Thoracic aorta (tissue), 2 donors: Measurements from ENCODE around the gene TFEB. TPM values are rescaled to one million over a fixed set of nuclear protein-coding genes. Genes with fewer than 3 reads are reported as not detected.
"Not testable (repeated sequence)": the region's sequence is repeated elsewhere in the genome, so short reads cannot be mapped to it uniquely, and the experiment has no call there.

Experiments used
- ATAC-seq: fragments of 150-250 bp; one replicate; pipeline ENCODE4 v1.8.0; 2017; ENCODE audit warnings: low read depth; ENCODE audit not compliant: insufficient number of reproducible peaks, low FRiP score
- DNase-seq: peaks from one replicate; pipeline ENCODE4 v3.0.0-alpha.2; 2020; ENCODE audit warnings: low spot score
- H3K27ac ChIP-seq, 2 donors: fragments of 200-600 bp; sonication (generic); 1 replicate in 1 of 2; 2 replicates in 1 of 2; pipeline ENCODE4 v1.5.1; 2016; ENCODE audit warnings: mild to moderate bottlenecking in 2 of 2, moderate library complexity in 2 of 2
- H3K27me3 ChIP-seq: fragments of 200-600 bp; sonication (generic); replicated peaks from 2 replicates; pipeline ENCODE4 v1.6.0; 2016; ENCODE audit warnings: mild to moderate bottlenecking; ENCODE audit not compliant: insufficient read depth
- H3K36me3 ChIP-seq: fragments of 200-600 bp; sonication (generic); one replicate; pipeline ENCODE4 v1.5.1; 2016
- H3K4me1 ChIP-seq, 2 donors: fragments of 200-600 bp; sonication (generic); 1 replicate in 1 of 2; 2 replicates in 1 of 2; pipeline versions ENCODE4 v1.5.1 to v1.6.0; 2016; ENCODE audit warnings: low read depth in 2 of 2, mild to moderate bottlenecking in 1 of 2; ENCODE audit not compliant: control insufficient read depth in 1 of 2
- H3K4me3 ChIP-seq: fragments of 200-600 bp; sonication (generic); 2 replicates; pipeline ENCODE4 v1.5.1; 2016; ENCODE audit warnings: mild to moderate bottlenecking
- H3K9me3 ChIP-seq: fragments of 200-600 bp; sonication (generic); 2 replicates; pipeline ENCODE4 v1.5.1; 2016
- total RNA-seq, 2 donors: library from RNA; depleted of rRNA; stranded (reverse); fragments of >200 nt; gene quantifications; one replicate each; pipeline versions ENCODE4 v1.1.0 to v1.2.3, GENCODE V29; 2016
- TF ChIP-seq, protein P1 (sequence below): fragments of 200-600 bp; sonication (generic); IDR thresholded peaks from one replicate; pipeline ENCODE4 v1.5.1; 2019; ENCODE audit warnings: antibody characterized with exemption

Gene TFEB
- total RNA-seq, 2 donors from 2014 or later, result 22.9 to 23.8 TPM

DNA sequence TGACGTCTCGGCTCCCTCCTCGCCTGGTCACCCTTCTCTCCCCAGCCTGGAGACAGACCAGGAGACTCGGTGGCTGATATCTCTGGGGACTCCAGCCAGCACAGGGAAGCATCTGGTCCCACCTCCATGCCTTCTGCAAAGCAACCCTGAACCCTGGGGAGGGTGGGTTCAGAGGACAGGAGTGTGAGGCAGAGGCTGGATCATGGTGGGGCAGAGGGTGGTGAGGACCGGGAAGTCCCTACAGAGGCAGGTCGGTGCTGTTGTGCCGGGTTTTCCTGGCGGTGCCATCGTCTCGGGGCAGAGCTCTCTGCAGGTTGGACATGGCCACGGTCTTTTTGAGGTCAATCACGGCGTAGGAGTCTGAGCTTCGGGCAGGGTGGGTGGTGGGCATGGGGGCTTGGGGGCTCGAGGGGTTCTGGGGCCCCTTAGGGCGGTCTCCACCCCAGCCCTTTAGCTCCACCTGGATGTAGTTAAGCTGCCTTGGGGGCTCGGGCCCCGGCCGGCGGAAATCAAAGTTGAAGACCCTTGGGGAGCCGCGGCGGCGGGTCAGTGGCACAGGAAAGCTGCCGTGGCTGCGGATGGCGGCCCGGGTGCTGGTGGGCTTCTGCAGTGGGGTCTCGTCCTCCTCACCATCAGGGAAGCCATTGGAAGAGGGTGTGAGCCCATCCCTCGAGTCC, 35.1 kb upstream of the TFEB start:
- no peaks in the 10 kb centered on the region for H3K27me3 ChIP-seq
- DNase-seq (no peak), ATAC-seq (no peak)
- no peak overlapping the region for H3K4me3 ChIP-seq
- H3K9me3 ChIP-seq, result no peaks in the 10 kb centered on the region
- no peak overlapping the region for H3K27ac ChIP-seq
- peaks cover 0 to 7% of the 10 kb centered on the region in 2 donors for H3K4me1 ChIP-seq
- TF ChIP-seq, protein P1, sequence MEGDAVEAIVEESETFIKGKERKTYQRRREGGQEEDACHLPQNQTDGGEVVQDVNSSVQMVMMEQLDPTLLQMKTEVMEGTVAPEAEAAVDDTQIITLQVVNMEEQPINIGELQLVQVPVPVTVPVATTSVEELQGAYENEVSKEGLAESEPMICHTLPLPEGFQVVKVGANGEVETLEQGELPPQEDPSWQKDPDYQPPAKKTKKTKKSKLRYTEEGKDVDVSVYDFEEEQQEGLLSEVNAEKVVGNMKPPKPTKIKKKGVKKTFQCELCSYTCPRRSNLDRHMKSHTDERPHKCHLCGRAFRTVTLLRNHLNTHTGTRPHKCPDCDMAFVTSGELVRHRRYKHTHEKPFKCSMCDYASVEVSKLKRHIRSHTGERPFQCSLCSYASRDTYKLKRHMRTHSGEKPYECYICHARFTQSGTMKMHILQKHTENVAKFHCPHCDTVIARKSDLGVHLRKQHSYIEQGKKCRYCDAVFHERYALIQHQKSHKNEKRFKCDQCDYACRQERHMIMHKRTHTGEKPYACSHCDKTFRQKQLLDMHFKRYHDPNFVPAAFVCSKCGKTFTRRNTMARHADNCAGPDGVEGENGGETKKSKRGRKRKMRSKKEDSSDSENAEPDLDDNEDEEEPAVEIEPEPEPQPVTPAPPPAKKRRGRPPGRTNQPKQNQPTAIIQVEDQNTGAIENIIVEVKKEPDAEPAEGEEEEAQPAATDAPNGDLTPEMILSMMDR, result no peak
- peaks cover 38% of the 10 kb centered on the region for H3K36me3 ChIP-seq

DNA sequence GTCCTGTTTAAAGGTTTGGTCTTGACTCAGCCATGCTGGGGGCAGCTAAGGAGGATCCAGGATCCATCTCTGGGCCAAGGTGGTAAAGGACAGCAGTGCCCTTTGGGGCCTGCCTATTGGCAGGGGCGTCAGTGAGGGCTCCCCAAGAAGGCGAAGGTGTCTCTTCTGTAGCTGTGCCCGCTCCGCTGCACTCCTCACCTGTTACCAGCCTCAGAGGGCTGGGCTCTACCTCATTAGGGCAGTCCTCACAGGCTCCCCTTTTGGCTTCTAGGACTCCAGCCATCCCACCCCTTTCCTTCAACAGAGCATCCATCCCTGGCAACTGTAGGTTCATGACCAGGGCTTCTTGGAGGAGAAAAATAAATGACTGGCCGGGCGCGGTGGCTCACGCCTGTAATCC, 34.0 kb upstream of the TFEB start:
- TF ChIP-seq, protein P1, result no peak
- no peak overlapping the region for H3K4me3 ChIP-seq
- H3K4me1 ChIP-seq, result peaks cover 0 to 7% of the 10 kb centered on the region in 2 donors
- H3K36me3 ChIP-seq, result peaks cover 30% of the 10 kb centered on the region
- no peaks in the 10 kb centered on the region for H3K27me3 ChIP-seq
- no peak for DNase-seq
- H3K9me3 ChIP-seq, result no peaks in the 10 kb centered on the region
- ATAC-seq, result no peak
- H3K27ac ChIP-seq, result no peak overlapping the region

DNA sequence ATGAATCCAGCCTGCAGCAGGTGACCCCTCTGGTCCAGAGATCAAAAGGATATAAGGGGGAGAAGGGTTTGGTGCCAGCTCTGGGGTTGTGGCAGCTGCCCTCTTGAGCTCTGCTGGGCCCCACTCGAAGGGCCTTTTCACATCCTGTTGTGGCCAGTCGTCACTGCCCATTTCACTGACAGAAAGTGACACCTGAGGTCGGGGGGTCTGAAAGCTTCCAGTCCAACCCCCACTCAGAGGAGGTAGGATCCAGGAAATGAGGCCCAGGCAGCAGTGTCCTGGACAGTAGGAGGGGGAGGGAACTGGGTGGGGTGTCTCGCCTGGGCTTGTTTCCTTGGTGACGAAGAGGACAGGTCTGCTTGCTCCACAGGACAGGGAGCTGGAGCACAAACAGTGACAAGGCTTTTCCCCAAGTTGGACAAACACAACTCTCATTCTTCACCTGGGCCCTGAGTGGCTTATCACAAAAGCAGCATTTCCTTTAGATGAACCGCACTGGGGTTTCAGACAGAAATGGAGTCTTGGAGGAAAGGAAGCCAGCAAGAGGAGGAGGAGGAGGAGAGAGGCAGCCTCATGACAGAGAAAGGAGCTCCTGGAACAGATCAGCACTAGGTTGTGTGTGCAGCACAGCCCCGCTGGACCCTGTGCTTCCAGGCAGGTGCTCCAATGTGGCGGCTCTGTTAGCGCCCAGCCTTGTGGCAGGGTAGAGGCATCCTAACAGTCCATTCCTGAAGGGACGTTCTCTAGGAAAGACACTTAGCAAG, 33.3 kb upstream of the TFEB start:
- Histone ChIP-seq H3K36me3 (peaks cover 26% of the 10 kb centered on the region), H3K27me3 (no peaks in the 10 kb centered on the region), H3K4me1 (peaks cover 0 to 7% of the 10 kb centered on the region in 2 donors), H3K4me3 (no peak overlapping the region), H3K27ac (no peak overlapping the region), H3K9me3 (no peaks in the 10 kb centered on the region)
- no peak for ATAC-seq
- TF ChIP-seq, protein P1, result no peak
- no peak for DNase-seq

DNA sequence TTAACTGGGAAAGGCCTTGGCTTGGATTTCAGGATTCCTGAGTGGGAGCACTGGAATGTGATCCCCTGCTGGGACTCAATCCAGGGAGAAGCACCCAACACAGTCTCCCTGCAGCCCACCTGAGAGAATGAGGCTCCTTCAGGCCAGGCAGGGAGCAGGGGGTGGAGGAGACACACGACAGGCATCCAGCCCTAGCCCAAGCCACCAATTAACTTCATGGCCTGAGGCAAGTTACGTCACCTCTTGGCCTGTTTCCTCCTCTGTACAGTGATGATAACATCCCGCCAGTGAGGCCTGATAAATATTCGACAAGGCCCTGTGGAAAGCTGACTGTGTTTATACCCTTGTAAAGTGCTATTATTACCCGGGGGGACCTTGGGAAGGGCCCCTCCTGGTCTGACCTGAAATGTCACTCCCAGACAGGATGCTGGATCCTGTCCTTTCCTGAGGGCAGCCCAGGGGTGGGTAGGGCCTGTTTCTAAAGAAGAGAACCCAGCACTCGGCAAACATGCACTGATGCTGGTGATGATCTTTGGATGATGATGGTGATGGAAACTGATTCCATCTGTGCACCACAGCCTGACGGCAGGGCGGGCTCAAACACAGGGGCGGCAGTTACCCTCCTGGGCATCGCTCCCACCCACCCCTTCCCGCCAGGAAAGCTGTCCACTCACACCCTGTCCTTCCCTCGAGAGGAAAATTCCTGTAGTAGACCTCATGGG, 31.9 kb upstream of the TFEB start:
- ATAC-seq (no peak), DNase-seq (no peak)
- H3K4me1 ChIP-seq, result peaks cover 0 to 7% of the 10 kb centered on the region in 2 donors
- no peak overlapping the region for H3K27ac ChIP-seq
- TF ChIP-seq, protein P1, result no peak
- H3K9me3 ChIP-seq, result no peaks in the 10 kb centered on the region
- H3K27me3 ChIP-seq, result no peaks in the 10 kb centered on the region
- H3K36me3 ChIP-seq, result peaks cover 13% of the 10 kb centered on the region
- no peak overlapping the region for H3K4me3 ChIP-seq

DNA sequence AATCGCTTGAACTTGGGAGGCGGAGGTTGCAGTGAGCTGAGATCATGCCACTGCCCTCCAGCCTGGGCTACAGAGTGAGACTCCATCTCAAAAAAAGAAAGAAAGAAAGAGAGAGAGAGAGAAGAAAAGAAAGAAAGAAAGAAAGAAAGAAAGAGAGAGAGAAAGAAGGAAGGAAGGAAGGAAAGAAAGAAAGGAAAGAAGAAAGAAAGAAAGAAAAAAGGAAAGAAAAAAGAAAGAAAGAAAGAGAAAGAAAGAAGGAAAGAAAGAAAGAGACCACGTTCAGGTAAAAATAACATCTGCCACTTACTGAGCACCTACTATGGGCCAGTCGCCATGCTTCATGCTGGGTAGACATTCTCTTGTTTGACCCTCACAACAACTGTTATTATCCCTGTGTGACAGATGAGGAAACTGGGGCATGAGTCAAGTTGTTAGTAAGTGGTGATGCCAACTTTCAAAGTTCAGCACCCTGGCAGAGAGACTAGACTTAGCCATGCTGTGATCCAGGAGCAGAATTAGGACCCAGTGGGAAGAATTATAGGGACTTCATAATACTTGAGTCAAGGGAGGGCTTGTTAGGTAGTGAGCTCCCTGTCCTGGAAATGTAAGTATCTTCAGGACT, 30.7 kb upstream of the TFEB start:
- ATAC-seq, H3K36me3 ChIP-seq, H3K27me3 ChIP-seq, H3K4me1 ChIP-seq, DNase-seq, H3K9me3 ChIP-seq, H3K27ac ChIP-seq, H3K4me3 ChIP-seq: not testable (repeated sequence)
